HepG2 (cell line): ENCODE data around the gene LRP1B. TPM values are rescaled to one million over a fixed set of nuclear protein-coding genes. Genes with fewer than 3 reads are reported as not detected.

Experiments used
- ATAC-seq: fragments of 200-7000 bp; cut with Tn5 transposase; 3 replicates; pipeline ENCODE4 v1.9.1; 2020; ENCODE audit warnings: mild to moderate bottlenecking, moderate library complexity
- BruUV-seq: library from RNA; stranded (reverse); fragments of 400-500 nt; replicated peaks from 2 replicates; lab custom pipeline; 2021; lab: Mats Ljungman, UMichigan
- CTCF ChIA-PET: fragments of 300-600 bp; formaldehyde crosslinking; extraction: SDS; loops from one replicate; lab custom pipeline; 2021; ENCODE audit warnings: low total read pairs, inconsistent platforms, low intra/inter-chr PET ratio; lab: Yijun Ruan, JAX
- POLR2A ChIA-PET: fragments of 350-600 bp; sonication (Branson Sonifier 250); formaldehyde crosslinking; loops from one replicate; lab custom pipeline; 2020; ENCODE audit warnings: antibody characterized with exemption, inconsistent platforms; lab: Yijun Ruan, JAX
- DNase-seq: peaks from one replicate; pipeline ENCODE4 v3.0.0-alpha.2; 2015; ENCODE audit warnings: low spot score
- FAIRE-seq: peaks from 3 replicates; lab custom pipeline; 2011; peaks lifted over from hg19 to GRCh38; lab: Jason Lieb, UNC
- H2AFZ ChIP-seq: one replicate; pipeline ENCODE4 v1.6.1; 2011; ENCODE audit warnings: low read length, inconsistent platforms
- H3K27ac ChIP-seq: fragments of 300-600 bp; 3 replicates; pipeline ENCODE4 v1.8.0; 2011; ENCODE audit warnings: mixed run types, mild to moderate bottlenecking, mixed read lengths, low read length, inconsistent platforms; ENCODE audit not compliant: insufficient read depth; ENCODE audit errors: extremely low read length
- H3K27me3 ChIP-seq, 2 experiments: fragments of 200-600 bp in 1 of 2; 2 replicates in 1 of 2; 3 replicates in 1 of 2; pipeline versions ENCODE4 v1.6.0 to v1.8.0; 2011; ENCODE audit warnings: low read length in 2 of 2, mild to moderate bottlenecking in 2 of 2, moderate library complexity in 2 of 2, inconsistent platforms in 1 of 2; ENCODE audit not compliant: insufficient read depth in 2 of 2, control insufficient read depth in 1 of 2
- H3K36me3 ChIP-seq, 2 experiments: fragments of 200-600 bp in 1 of 2; replicated peaks in 1 of 2; 2 replicates in 1 of 2; 3 replicates in 1 of 2; pipeline versions ENCODE4 v1.5.1 to v1.8.0; 2011; ENCODE audit warnings: low read length in 2 of 2, inconsistent platforms in 1 of 2; ENCODE audit not compliant: insufficient read depth in 2 of 2, control insufficient read depth in 1 of 2
- H3K4me1 ChIP-seq: 2 replicates; pipeline ENCODE4 v1.5.1; 2012; ENCODE audit warnings: low read length, inconsistent platforms; ENCODE audit not compliant: insufficient read depth
- H3K4me2 ChIP-seq: 2 replicates; pipeline ENCODE4 v1.6.0; 2011; ENCODE audit warnings: low read depth, low read length, inconsistent platforms
- H3K4me3 ChIP-seq, 3 experiments: fragments of 200-600 bp in 1 of 3; sonication (generic), shearing (Covaris generic) in 1 of 3; replicated peaks in 1 of 3; 2 replicates each; pipeline ENCODE4 v1.5.1; 2011 to 2016; ENCODE audit warnings: low read length in 3 of 3, inconsistent platforms in 2 of 3, low read depth in 2 of 3, mild to moderate bottlenecking in 2 of 3, control low read depth in 1 of 3, mixed read lengths in 1 of 3; ENCODE audit not compliant: insufficient read depth in 1 of 3
- H3K79me2 ChIP-seq: one replicate; pipeline ENCODE4 v1.6.1; 2011; ENCODE audit warnings: low read length, inconsistent platforms; ENCODE audit not compliant: insufficient read depth
- H3K9ac ChIP-seq: 2 replicates; pipeline ENCODE4 v1.6.0; 2011; ENCODE audit warnings: mild to moderate bottlenecking, low read depth, low read length, inconsistent platforms; ENCODE audit not compliant: insufficient read depth
- H3K9me3 ChIP-seq: 2 replicates; pipeline ENCODE4 v1.5.1; 2012; ENCODE audit warnings: mild to moderate bottlenecking, low read length
- H4K20me1 ChIP-seq: 2 replicates; pipeline ENCODE4 v1.6.0; 2011; ENCODE audit warnings: inconsistent platforms, mild to moderate bottlenecking, low read length, moderate library complexity; ENCODE audit not compliant: insufficient read depth
- BCL6 ChIP-seq: IDR thresholded peaks from 2 replicates; pipeline ENCODE4 v1.6.1; 2016; ENCODE audit warnings: missing genetic modification reagents, missing compliant biosample characterization
- FOXA3 ChIP-seq: IDR thresholded peaks from 2 replicates; pipeline ENCODE4 v1.6.1; 2016; ENCODE audit warnings: missing genetic modification reagents, missing compliant biosample characterization
- KDM3A ChIP-seq: IDR thresholded peaks from 2 replicates; pipeline ENCODE4 v1.6.1; 2018; ENCODE audit warnings: low read depth, missing compliant biosample characterization
- MNT ChIP-seq: fragments of 450-650 bp; IDR thresholded peaks from 2 replicates; pipeline ENCODE4 v1.6.1; 2016
- RERE ChIP-seq: IDR thresholded peaks from 2 replicates; pipeline ENCODE4 v1.6.1; 2016; ENCODE audit warnings: low read depth, missing genetic modification reagents, missing compliant biosample characterization
- SMARCE1 ChIP-seq: fragments of 450-650 bp; IDR thresholded peaks from 2 replicates; pipeline ENCODE4 v1.6.1; 2017; ENCODE audit warnings: borderline replicate concordance
- TCF12 ChIP-seq, 2 experiments: fragments of 450-650 bp in 1 of 2; sonication (generic) in 1 of 2; formaldehyde crosslinking in 1 of 2; IDR thresholded peaks; 2 replicates each; pipeline versions ENCODE4 v1.6.1 to v1.8.0; 2017 to 2022; ENCODE audit warnings: antibody characterized with exemption in 1 of 2, mild to moderate bottlenecking in 1 of 2, missing genetic modification reagents in 1 of 2, moderate library complexity in 1 of 2
- ZHX1 ChIP-seq: sonication (generic); formaldehyde crosslinking; IDR thresholded peaks from 2 replicates; pipeline ENCODE4 v1.8.1; 2022; ENCODE audit warnings: low read depth, mild to moderate bottlenecking, missing genetic modification reagents
- WGBS: methylation state at CpG from one replicate; pipeline ENCODE4 v1.1.6; 2017; ENCODE audit warnings: low lambda C conversion rate; 5-methylcytosine and 5-hydroxymethylcytosine counted together
- in situ Hi-C: cut with HindIII; loops from 2 replicates; pipeline ENCODE4 v1.10.0; 2017; ENCODE audit warnings: low pct_unique_long_range_greater_than_20kb; ENCODE audit not compliant: extremely low pct_ligation_motif_present
- intact Hi-C: fragments of 100-400 bp; cut with micrococcal nuclease; formaldehyde crosslinking; loops from one replicate; pipeline ENCODE4 v1.10.0; 2022; ENCODE audit not compliant: unreplicated experiment
- polyA plus RNA-seq, 8 experiments: library from polyadenylated mRNA; depleted of rRNA in 3 of 8; stranded (reverse) in 7 of 8; unstranded in 1 of 8; fragments of >200 nt; fragmentation: Illumina TruSeq in 4 of 8; extraction: Trizol in 4 of 8; gene quantifications; 2 replicates each; pipeline versions ENCODE4 v1.2.1 to v1.2.3, GENCODE V29; 2011 to 2016; ENCODE audit warnings: low read depth in 4 of 8, missing spikeins in 1 of 8, mixed read lengths in 1 of 8; ENCODE audit not compliant: insufficient read depth in 1 of 8
- total RNA-seq, 5 experiments: library from RNA; depleted of rRNA; stranded (reverse); fragments of >200 nt; fragmentation: Illumina TruSeq; extraction: Trizol; gene quantifications; 2 replicates each; pipeline ENCODE4 v1.2.3, GENCODE V29; 2016; ENCODE audit warnings: low read depth in 1 of 5

Gene LRP1B
- total and polyA plus RNA-seq, 2 of the 13 experiments (the other 11 are each of a cell fraction or from before 2014, with no cell fraction given), result 0.04 TPM; not detected in 1

- H3K4me1 ChIP-seq, result no peaks in the 10 kb centered on the region
- no peaks in the 10 kb centered on the region for H3K27me3 ChIP-seq
- H3K4me2 ChIP-seq, result no peak overlapping the region
- intact Hi-C loops (no loop called here), in situ Hi-C loops (no loop called here)
- no peak for DNase-seq
- no peaks in the 10 kb centered on the region for H4K20me1 ChIP-seq
- no peak overlapping the region for H3K4me3 ChIP-seq
- no peak for TF ChIP-seq BCL6 (CRISPR knock-in tag)
- TF ChIP-seq, all 625 proteins: peak for 0
- no peaks in the 10 kb centered on the region for H3K9me3 ChIP-seq
- ChIA-PET CTCF (no interaction called here), POLR2A (no interaction called here)
- H2AFZ ChIP-seq, result no peak overlapping the region
- FAIRE-seq, result no peak
- H3K27ac ChIP-seq, result no peak overlapping the region
- no peaks in the 10 kb centered on the region for H3K79me2 ChIP-seq
- BruUV-seq, result no TSS peak
- 5% methylated on average over 1 of the region's 1 CpG for WGBS
- no peak for ATAC-seq
- H3K9ac ChIP-seq, result no peak overlapping the region
- H3K36me3 ChIP-seq, result no peaks in the 10 kb centered on the region
Observed at GRCh38 chr2:141062443-141062842, 1068.4 kb downstream of the LRP1B start.

GRCh38 chr2:141062031-141062430 is 1068.8 kb downstream of the LRP1B start:
- Histone ChIP-seq H3K27ac (no peak overlapping the region), H4K20me1 (no peaks in the 10 kb centered on the region), H3K79me2 (no peaks in the 10 kb centered on the region), H3K36me3 (no peaks in the 10 kb centered on the region), H3K27me3 (no peaks in the 10 kb centered on the region), H3K4me2 (no peak overlapping the region), H3K4me3 (no peak overlapping the region), H3K9me3 (no peaks in the 10 kb centered on the region), H2AFZ (no peak overlapping the region), H3K4me1 (no peaks in the 10 kb centered on the region), H3K9ac (no peak overlapping the region)
- no peak for DNase-seq
- in situ Hi-C loops (no loop called here), intact Hi-C loops (no loop called here)
- ATAC-seq, result no peak
- 10% methylated on average over 4 of the region's 4 CpGs for WGBS
- no TSS peak for BruUV-seq
- TF ChIP-seq RERE (CRISPR knock-in tag), result no peak
- TF ChIP-seq TCF12 (IDR thresholded peaks at IDR 0.05), result no peak
- no peak for TF ChIP-seq TCF12 (CRISPR knock-in tag; IDR thresholded peaks at IDR 0.05)
- TF ChIP-seq KDM3A (CRISPR knock-in tag), result no peak
- no peak for TF ChIP-seq FOXA3 (CRISPR knock-in tag)
- no peak for TF ChIP-seq SMARCE1
- no peak for TF ChIP-seq MNT
- TF ChIP-seq ZHX1 (CRISPR knock-in tag), result no peak
- CTCF ChIA-PET, result no interaction called here
- POLR2A ChIA-PET, result no interaction called here
- FAIRE-seq, result no peak
